H1 (cell line): Measurements from ENCODE around the gene WNT3A. TPM values are rescaled to one million over a fixed set of nuclear protein-coding genes. Genes with fewer than 3 reads are reported as not detected.

ENCODE experiments used
- CTCF ChIA-PET: fragments of 300-600 bp; sonication (Branson Sonifier 250); formaldehyde crosslinking; loops from one replicate; lab custom pipeline; 2021; ENCODE audit not compliant: partially characterized antibody; lab: Charles Lee
- POLR2A ChIA-PET: fragments of 300-600 bp; sonication (Branson Sonifier 250); formaldehyde crosslinking; loops from one replicate; lab custom pipeline; 2021; ENCODE audit warnings: inconsistent platforms; ENCODE audit not compliant: partially characterized antibody; lab: Charles Lee
- DNase-seq, 2 experiments: peaks; one replicate each; pipeline versions ENCODE4 v3.0.0 to v3.0.0-alpha.2; 2010 to 2022; ENCODE audit warnings: low spot score in 2 of 2, low read depth in 1 of 2, mixed read lengths in 1 of 2
- FAIRE-seq: peaks from 2 replicates; lab custom pipeline; 2011; peaks lifted over from hg19 to GRCh38; lab: Jason Lieb, UNC
- H2AFZ ChIP-seq: 2 replicates; pipeline ENCODE4 v1.8.1; 2012; ENCODE audit warnings: low read length, inconsistent platforms
- H2AK5ac ChIP-seq: 2 replicates; pipeline ENCODE4 v1.6.1; 2013; ENCODE audit warnings: low read depth, low read length
- H2BK120ac ChIP-seq: replicated peaks from 2 replicates; pipeline ENCODE3; 2013; ENCODE audit warnings: low read depth, low read length, inconsistent platforms
- H2BK12ac ChIP-seq: 2 replicates; pipeline ENCODE4 v1.6.1; 2013; ENCODE audit warnings: low read depth, low read length
- H2BK15ac ChIP-seq: 2 replicates; pipeline ENCODE4 v1.6.1; 2013; ENCODE audit warnings: low read length
- H2BK20ac ChIP-seq: 2 replicates; pipeline ENCODE4 v1.6.1; 2013; ENCODE audit warnings: low read length
- H2BK5ac ChIP-seq: 2 replicates; pipeline ENCODE4 v1.6.1; 2013; ENCODE audit warnings: low read depth, low read length
- H3K14ac ChIP-seq: 2 replicates; pipeline ENCODE4 v1.6.1; 2013; ENCODE audit warnings: inconsistent platforms; ENCODE audit not compliant: insufficient read length
- H3K18ac ChIP-seq: 2 replicates; pipeline ENCODE4 v1.6.1; 2013; ENCODE audit warnings: low read length; ENCODE audit errors: extremely low read depth
- H3K23ac ChIP-seq: 2 replicates; pipeline ENCODE4 v1.6.1; 2013; ENCODE audit warnings: inconsistent platforms; ENCODE audit not compliant: insufficient read length
- H3K23me2 ChIP-seq: 2 replicates; pipeline ENCODE4 v1.6.1; 2013; ENCODE audit warnings: low read depth, low read length
- H3K27ac ChIP-seq: 2 replicates; pipeline ENCODE4 v1.6.1; 2011; ENCODE audit warnings: low read depth, low read length, inconsistent platforms
- H3K27me3 ChIP-seq, 4 experiments: replicated peaks in 1 of 4; 1 replicate in 1 of 4; 2 replicates in 3 of 4; pipeline versions ENCODE4 v1.6.1 to v1.8.1; 2011 to 2013; ENCODE audit warnings: low read length in 3 of 4, mild to moderate bottlenecking in 3 of 4, inconsistent platforms in 2 of 4, mixed read lengths in 2 of 4, moderate library complexity in 1 of 4; ENCODE audit not compliant: control insufficient read depth in 3 of 4, insufficient read depth in 3 of 4; ENCODE audit errors: extremely low read depth in 1 of 4
- H3K36me3 ChIP-seq, 4 experiments: 2 replicates each; pipeline versions ENCODE4 v1.6.1 to v1.8.1; 2011 to 2013; ENCODE audit warnings: mild to moderate bottlenecking in 4 of 4, low read length in 3 of 4, moderate library complexity in 2 of 4, control low read depth in 1 of 4, inconsistent platforms in 1 of 4; ENCODE audit not compliant: insufficient read depth in 4 of 4, control insufficient read depth in 2 of 4
- H3K4ac ChIP-seq: replicated peaks from 2 replicates; pipeline ENCODE3; 2013; ENCODE audit warnings: low read length, low read depth, mixed read lengths, inconsistent platforms; ENCODE audit not compliant: insufficient read length
- H3K4me1 ChIP-seq, 4 experiments: replicated peaks in 1 of 4; 1 replicate in 1 of 4; 2 replicates in 3 of 4; pipeline versions ENCODE4 v1.6.1 to v1.8.1; 2011 to 2013; ENCODE audit warnings: low read length in 3 of 4, inconsistent platforms in 2 of 4, mixed read lengths in 1 of 4; ENCODE audit not compliant: insufficient read depth in 4 of 4, control insufficient read depth in 3 of 4
- H3K4me2 ChIP-seq, 2 experiments: 2 replicates each; pipeline versions ENCODE4 v1.6.1 to v1.8.1; 2011 to 2013; ENCODE audit warnings: low read depth in 2 of 2, low read length in 2 of 2, control low read depth in 1 of 2, inconsistent platforms in 1 of 2, mild to moderate bottlenecking in 1 of 2; ENCODE audit not compliant: insufficient read depth in 1 of 2
- H3K4me3 ChIP-seq, 4 experiments: fragments of 200-600, 300-600 bp in 1 of 4; sonication (generic), shearing (Covaris generic), sonication (Bioruptor Twin) in 1 of 4; 2 replicates each; pipeline versions ENCODE4 v1.5.1 to v1.8.1; 2011 to 2016; ENCODE audit warnings: low read length in 4 of 4, low read depth in 3 of 4, control low read depth in 2 of 4, inconsistent platforms in 2 of 4, mild to moderate bottlenecking in 2 of 4, mixed read lengths in 1 of 4, moderate library complexity in 1 of 4; ENCODE audit not compliant: insufficient read depth in 2 of 4; ENCODE audit errors: extremely low read depth in 1 of 4
- H3K56ac ChIP-seq: replicated peaks from 2 replicates; pipeline ENCODE3; 2013; ENCODE audit warnings: low read depth, mild to moderate bottlenecking, mixed read lengths, low read length, inconsistent platforms; ENCODE audit not compliant: insufficient read length
- H3K79me1 ChIP-seq: 2 replicates; pipeline ENCODE4 v1.6.1; 2013; ENCODE audit warnings: low read depth, low read length, control low read depth
- H3K79me2 ChIP-seq, 2 experiments: 2 replicates each; pipeline versions ENCODE4 v1.6.1 to v1.8.1; 2012 to 2013; ENCODE audit warnings: low read length in 2 of 2, mild to moderate bottlenecking in 2 of 2, inconsistent platforms in 1 of 2; ENCODE audit not compliant: insufficient read depth in 2 of 2, control insufficient read depth in 1 of 2
- H3K9ac ChIP-seq, 4 experiments: replicated peaks in 1 of 4; 1 replicate in 1 of 4; 2 replicates in 3 of 4; pipeline versions ENCODE4 v1.6.1 to v1.8.1; 2011 to 2013; ENCODE audit warnings: low read depth in 3 of 4, low read length in 3 of 4, control low read depth in 2 of 4, mild to moderate bottlenecking in 2 of 4, moderate library complexity in 2 of 4, inconsistent platforms in 1 of 4; ENCODE audit errors: extremely low read depth in 1 of 4
- H3K9me3 ChIP-seq, 2 experiments: 2 replicates each; pipeline versions ENCODE4 v1.6.1 to v1.8.1; 2012 to 2013; ENCODE audit warnings: mild to moderate bottlenecking in 2 of 2, moderate library complexity in 2 of 2, control low read depth in 1 of 2, inconsistent platforms in 1 of 2, low read depth in 1 of 2, low read length in 1 of 2, mixed read lengths in 1 of 2; ENCODE audit not compliant: insufficient read depth in 2 of 2
- H4K20me1 ChIP-seq, 2 experiments: replicated peaks in 1 of 2; 2 replicates each; pipeline versions ENCODE3 to v1.8.1; 2011 to 2013; ENCODE audit warnings: inconsistent platforms in 2 of 2, low read length in 2 of 2, mild to moderate bottlenecking in 1 of 2; ENCODE audit not compliant: insufficient read depth in 2 of 2, control insufficient read depth in 1 of 2
- H4K5ac ChIP-seq: 2 replicates; pipeline ENCODE4 v1.6.1; 2013; ENCODE audit warnings: low read length, low read depth, mixed read lengths, inconsistent platforms; ENCODE audit not compliant: insufficient read length
- H4K8ac ChIP-seq: 2 replicates; pipeline ENCODE4 v1.8.0; 2013; ENCODE audit warnings: mild to moderate bottlenecking, moderate library complexity, low read length, inconsistent platforms; ENCODE audit not compliant: insufficient read depth; ENCODE audit errors: extremely low read depth
- H4K91ac ChIP-seq: replicated peaks from 2 replicates; pipeline ENCODE3; 2013; ENCODE audit warnings: low read length, mixed read lengths, inconsistent platforms; ENCODE audit not compliant: insufficient read length
- BRCA1 ChIP-seq: IDR thresholded peaks from 2 replicates; pipeline ENCODE4 v1.6.1; 2012; ENCODE audit warnings: low read depth, low read length, improper control_type of control experiment
- CBX5 ChIP-seq: fragments of 300-800, 300-1000 bp; sonication (generic); IDR thresholded peaks from 2 replicates; pipeline ENCODE4 v1.7.1; 2016; ENCODE audit warnings: antibody characterized with exemption, low read length, low read depth
- EP300 ChIP-seq, 2 experiments: IDR thresholded peaks; 1 replicate in 1 of 2; 2 replicates in 1 of 2; pipeline ENCODE4 v1.6.1; 2011 to 2012; ENCODE audit warnings: low read depth in 2 of 2, low read length in 2 of 2, mild to moderate bottlenecking in 2 of 2, borderline replicate concordance in 1 of 2, inconsistent platforms in 1 of 2, moderate library complexity in 1 of 2
- GTF2F1 ChIP-seq: IDR thresholded peaks from 2 replicates; pipeline ENCODE4 v1.6.1; 2012; ENCODE audit warnings: low read depth, low read length, improper control_type of control experiment, borderline replicate concordance
- HDAC2 ChIP-seq, 2 experiments: fragments of 300-600 bp in 1 of 2; sonication (generic) in 1 of 2; IDR thresholded peaks; 2 replicates each; pipeline ENCODE4 v1.6.1; 2011 to 2012; ENCODE audit warnings: low read depth in 2 of 2, low read length in 2 of 2, mild to moderate bottlenecking in 2 of 2, moderate library complexity in 2 of 2, borderline replicate concordance in 1 of 2, inconsistent platforms in 1 of 2
- TBP ChIP-seq: IDR thresholded peaks from 2 replicates; pipeline ENCODE4 v1.6.1; 2011; ENCODE audit warnings: low read depth, low read length, improper control_type of control experiment
- WGBS, 2 experiments: shearing (Covaris generic) in 1 of 2; methylation state at CpG; one replicate each; pipeline versions ENCODE4 v1.1.6 to v1.1.7; 2013 to 2015; ENCODE audit warnings: low lambda C conversion rate in 2 of 2, mixed read lengths in 2 of 2, inconsistent platforms in 1 of 2, low coverage in 1 of 2, missing lambda C conversion rate in 1 of 2; ENCODE audit not compliant: insufficient replicate concordance in 2 of 2, insufficient coverage in 1 of 2, insufficient read length in 1 of 2; ENCODE audit errors: extremely low coverage in 1 of 2, missing lambda C conversion rate in 1 of 2; 5-methylcytosine and 5-hydroxymethylcytosine counted together
- polyA plus RNA-seq, 7 experiments: library from polyadenylated mRNA; depleted of rRNA in 3 of 7; stranded (reverse) in 5 of 7; unstranded in 2 of 7; fragments of >200 nt in 5 of 7; fragments of 200-250 nt in 2 of 7; gene quantifications; 1 replicate in 5 of 7; 2 replicates in 1 of 7; 4 replicates in 1 of 7; pipeline versions ENCODE4 v1.2.1 to v1.2.3, GENCODE V29; 2011 to 2013; ENCODE audit warnings: missing spikeins in 2 of 7, mixed read lengths in 2 of 7
- total RNA-seq: library from RNA; stranded (reverse); fragmentation: NEBNext Ultra II Directional; extraction: Animal tissue kit (Norgen Biotek cat#: 25700); gene quantifications from 2 replicates; pipeline ENCODE4 v1.2.1, GENCODE V29; 2021

WNT3A gene
- total and polyA plus RNA-seq, 2 of the 8 experiments (the other 6 are each of a cell fraction or from before 2014, with no cell fraction given) = 0.08 to 0.19 TPM

DNA sequence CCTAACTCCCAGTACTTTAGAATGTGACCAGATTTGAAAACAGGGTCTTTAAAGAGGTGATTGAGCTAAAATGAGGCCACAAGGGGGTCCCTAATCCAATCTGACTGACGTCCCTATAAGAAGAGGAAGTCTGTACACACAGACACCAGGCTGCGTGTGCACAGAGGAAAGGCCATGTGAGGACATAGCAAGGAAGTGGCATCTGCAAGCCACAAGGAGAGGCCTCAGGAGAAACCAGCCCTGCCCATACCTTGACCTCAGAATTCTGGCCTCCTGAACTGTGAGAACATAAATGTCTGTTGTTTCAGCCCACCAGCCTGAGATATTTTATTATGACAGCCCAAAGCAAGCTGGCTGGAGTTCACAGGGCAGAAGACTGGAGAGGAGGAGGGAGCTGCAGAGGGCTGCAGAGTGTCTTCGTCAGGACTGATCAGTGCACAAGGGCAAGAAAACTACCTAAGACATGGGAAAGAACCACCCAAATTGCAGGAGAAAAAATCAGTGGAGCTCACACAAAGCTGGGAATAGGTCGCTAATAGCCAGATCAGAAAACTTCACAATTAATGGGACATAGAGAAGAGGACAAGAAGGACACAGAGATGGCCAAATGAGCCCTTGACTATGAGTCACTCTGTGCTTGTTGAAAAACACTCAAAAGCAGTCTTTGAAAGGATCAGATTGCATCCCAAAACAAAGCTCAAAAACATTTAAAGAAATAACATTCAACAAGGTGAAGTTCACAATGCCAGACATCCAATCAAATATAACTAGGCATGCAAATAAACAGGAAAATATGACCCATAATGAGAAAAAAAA, 44.9 kb upstream of the WNT3A start:
- Histone ChIP-seq H4K91ac (no peak overlapping the region), H2BK15ac (no peak overlapping the region), H2BK20ac (no peak overlapping the region), H3K18ac (no peak overlapping the region), H4K5ac (no peak overlapping the region), H2BK5ac (no peak overlapping the region), H2AFZ (no peak overlapping the region), H3K23ac (no peak overlapping the region), H3K9me3 (no peaks in the 10 kb centered on the region), H2BK120ac (no peak overlapping the region), H4K8ac (no peak overlapping the region)
- no peak for FAIRE-seq
- TF ChIP-seq TBP = no peak
- no peak for TF ChIP-seq HDAC2 (IDR thresholded peaks at IDR 0.05; ENCODE audit: borderline replicate concordance in 1 of 2, low read depth in 2 of 2, low read length in 2 of 2)
- no peak for TF ChIP-seq BRCA1
- no peak for TF ChIP-seq CBX5
- no peak for TF ChIP-seq GTF2F1
- no peak for TF ChIP-seq EP300 (IDR thresholded peaks at IDR 0.05; ENCODE audit: borderline replicate concordance in 1 of 2, low read depth in 2 of 2, low read length in 2 of 2)
- TF ChIP-seq, all 59 proteins: peak for 0
- H3K79me2 ChIP-seq = no peaks in the 10 kb centered on the region
- CTCF ChIA-PET = interaction anchor here (0.9 to 2.0 kb wide), 9 partner anchors 8 to 498 kb away, joined by 3 to 9 read pairs (median 4); no protein-coding TSS in a partner anchor
- no peak overlapping the region for H3K56ac ChIP-seq
- H3K4me1 ChIP-seq = peaks cover 0 to 3% (median 0%) of the 10 kb centered on the region in 4 experiments; a peak in 1 of 7 replicates
- no peak overlapping the region for H3K27ac ChIP-seq
- no peaks in the 10 kb centered on the region for H3K23me2 ChIP-seq
- WGBS, 2 experiments = 84% methylated on average over 4 of the region's 4 CpGs; no CpG with 5 or more reads in 1 of the 2 experiments
- H3K27me3 ChIP-seq = no peaks in the 10 kb centered on the region
- H2BK12ac ChIP-seq = no peak overlapping the region
- no peak for DNase-seq
- H3K9ac ChIP-seq = no peak overlapping the region
- no peaks in the 10 kb centered on the region for H4K20me1 ChIP-seq
- no peak overlapping the region for H3K4me3 ChIP-seq
- H3K4ac ChIP-seq = no peak overlapping the region
- POLR2A ChIA-PET = no interaction called here
- H3K36me3 ChIP-seq = no peaks in the 10 kb centered on the region
- H3K4me2 ChIP-seq = no peak overlapping the region
- no peak overlapping the region for H3K14ac ChIP-seq
- H3K79me1 ChIP-seq = no peaks in the 10 kb centered on the region
- H2AK5ac ChIP-seq = no peak overlapping the region
